BE2C (cell line): Measurements from ENCODE around the gene C10orf88.
"Not testable (repeated sequence)": the region's sequence is repeated elsewhere in the genome, so short reads cannot be mapped to it uniquely, and the experiment has no call there.

Experiments used
- DNase-seq: peaks from one replicate; pipeline ENCODE4 v3.0.0-alpha.2; 2020
- H3K27me3 ChIP-seq: fragments of 250-450 bp; sonication (Bioruptor Pico); 2 replicates; pipeline ENCODE4 v1.5.1; 2020; ENCODE audit warnings: mild to moderate bottlenecking
- H3K36me3 ChIP-seq: fragments of 250-450 bp; sonication (Bioruptor Pico); 2 replicates; pipeline ENCODE4 v1.5.1; 2020; ENCODE audit warnings: mild to moderate bottlenecking
- H3K4me1 ChIP-seq: fragments of 250-450 bp; sonication (Bioruptor Pico); 2 replicates; pipeline ENCODE4 v1.5.1; 2020
- H3K4me3 ChIP-seq: 2 replicates; pipeline ENCODE4 v1.5.1; 2011; ENCODE audit warnings: low read depth, low read length
- H3K9me3 ChIP-seq: fragments of 250-450 bp; sonication (Bioruptor Pico); 2 replicates; pipeline ENCODE4 v1.5.1; 2020
- CTCF ChIP-seq: IDR thresholded peaks from 2 replicates; pipeline ENCODE4 v1.5.1; 2012; ENCODE audit warnings: mild to moderate bottlenecking, low read depth, low read length

C10orf88 gene

DNA sequence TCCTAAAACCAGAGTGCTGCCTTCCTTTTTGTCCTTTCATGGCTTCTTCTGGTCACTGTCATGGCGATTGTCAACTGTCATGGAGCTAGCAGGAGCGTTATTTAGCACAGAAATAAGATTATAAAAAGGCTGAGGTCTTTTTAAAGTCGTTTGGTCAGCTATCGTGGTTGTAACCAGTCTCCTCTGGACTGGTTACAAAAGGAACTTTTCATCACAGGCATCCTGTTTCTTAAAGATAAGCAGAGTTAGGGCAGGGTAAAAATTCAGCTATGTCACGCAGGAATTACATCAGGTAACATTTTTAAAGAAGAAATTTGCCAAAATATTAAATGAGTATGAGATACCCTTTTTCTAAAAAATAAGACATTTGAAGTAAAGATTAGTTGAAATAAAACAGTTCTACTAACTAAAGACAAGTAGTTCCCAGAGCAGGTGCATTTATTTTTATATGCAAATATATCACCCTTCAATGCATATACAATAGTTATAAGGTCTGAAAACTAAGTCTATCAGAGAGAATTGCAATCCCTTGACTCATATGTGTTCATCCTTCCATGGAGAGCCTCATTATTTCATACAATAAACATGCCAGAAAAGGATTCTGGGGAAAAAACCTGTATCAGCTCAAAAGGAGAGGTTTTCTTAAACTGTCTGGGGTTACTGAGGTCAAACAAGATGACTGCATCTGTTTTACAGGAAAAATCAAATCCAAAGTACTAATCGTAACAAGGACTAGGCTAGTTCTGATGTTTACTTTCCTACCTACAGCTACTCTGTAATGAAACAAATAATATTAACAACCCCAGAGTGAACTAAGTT lies 22.7 kb downstream of the C10orf88 start:
- TF ChIP-seq CTCF: no peak
- H3K36me3 ChIP-seq: peaks cover 9% of the 10 kb centered on the region; the same call in 1 of the 2 replicates
- no peaks in the 10 kb centered on the region for H3K27me3 ChIP-seq
- H3K4me1 ChIP-seq: no peaks in the 10 kb centered on the region
- no peak for DNase-seq
- no peaks in the 10 kb centered on the region for H3K9me3 ChIP-seq
- no peak overlapping the region for H3K4me3 ChIP-seq

GRCh38 chr10:122930140-122930539 lies 23.9 kb downstream of the C10orf88 start:
- no peaks in the 10 kb centered on the region for H3K9me3 ChIP-seq
- no peaks in the 10 kb centered on the region for H3K27me3 ChIP-seq
- no peak for TF ChIP-seq CTCF
- H3K36me3 ChIP-seq: 0 out of 2 replicates have a peak, but pooled peaks cover 4% of the 10 kb centered on the region
- no peak for DNase-seq
- no peak overlapping the region for H3K4me3 ChIP-seq
- H3K4me1 ChIP-seq: no peaks in the 10 kb centered on the region

- Histone ChIP-seq H3K36me3 (no peaks in the 10 kb centered on the region), H3K27me3 (no peaks in the 10 kb centered on the region), H3K9me3 (no peaks in the 10 kb centered on the region), H3K4me1 (no peaks in the 10 kb centered on the region), H3K4me3 (no peak overlapping the region)
- DNase-seq: no peak
- TF ChIP-seq CTCF: no peak
These were observed 38.3 kb downstream of the C10orf88 start for GRCh38 chr10:122915700-122916099.

- no peak for TF ChIP-seq CTCF
- Histone ChIP-seq H3K9me3 (no peaks in the 10 kb centered on the region), H3K4me1 (no peaks in the 10 kb centered on the region), H3K4me3 (no peak overlapping the region), H3K27me3 (no peaks in the 10 kb centered on the region), H3K36me3 (no peaks in the 10 kb centered on the region)
- no peak for DNase-seq
These were observed 42.0 kb downstream of the C10orf88 start for GRCh38 chr10:122911889-122912484.

GRCh38 chr10:122910310-122910709 lies 43.7 kb downstream of the C10orf88 start, which contains the start of gene FAM24A:
Gene FAM24A (plus strand): TSS chr10:122910610. CDS start chr10:122911635, 1,025 bp downstream.
- Histone ChIP-seq H3K4me3 (no peak within 1 kb of the TSS), H3K9me3 (no peaks in the 10 kb centered on the region), H3K27me3 (no peaks in the 10 kb centered on the region), H3K36me3 (no peaks in the 10 kb centered on the region), H3K4me1 (no peaks in the 10 kb centered on the region)
- no peak for TF ChIP-seq CTCF
- no peak for DNase-seq

GRCh38 chr10:122903861-122904260 lies 50.2 kb downstream of the C10orf88 start:
- not testable (repeated sequence) for H3K9me3 ChIP-seq, H3K27me3 ChIP-seq, H3K4me3 ChIP-seq, DNase-seq, H3K36me3 ChIP-seq, H3K4me1 ChIP-seq
